Stimulated activated naive CD8-positive, alpha-beta T cell treated with anti-CD3 and anti-CD28 coated beads, Interleukin-15, Interleukin-2, amounts not matched to agents 100 U/mL and 50 U/mL, for 24 hours (primary cell): ENCODE measurements around the gene FAM210A.

Experiments
- ATAC-seq: fragments of 150-1000 bp; cut with Tn5 transposase; one replicate; pipeline ENCODE4 v1.10.0; 2021
- DNase-seq: peaks from one replicate; pipeline ENCODE4 v3.0.0; 2021

The FAM210A gene

GRCh38 chr18:13646633-13647032, 79.7 kb downstream of the FAM210A start:
- DNase-seq, result no peak
- no peak for ATAC-seq

GRCh38 chr18:13645093-13645492, 81.3 kb downstream of the FAM210A start:
- ATAC-seq (no peak), DNase-seq (no peak)

- ATAC-seq (no peak), DNase-seq (no peak)
Observed at GRCh38 chr18:13643261-13643751, 83.1 kb downstream of the FAM210A start.

GRCh38 chr18:13642440-13642827, 83.9 kb downstream of the FAM210A start:
- ATAC-seq (no peak), DNase-seq (no peak)

- no peak for ATAC-seq
- no peak for DNase-seq
Observed at GRCh38 chr18:13641551-13642439, 84.6 kb downstream of the FAM210A start.

- ATAC-seq, result no peak
Observed at GRCh38 chr18:13640266-13640860, 86.0 kb downstream of the FAM210A start.

GRCh38 chr18:13638719-13639595, 87.4 kb downstream of the FAM210A start:
- ATAC-seq, result no peak

More at GRCh38 chr18:13640266-13640860, 86.0 kb downstream of the FAM210A start:
- no peak for DNase-seq

GRCh38 chr18:13635046-13635445, 91.3 kb downstream of the FAM210A start:
- DNase-seq, result no peak
- ATAC-seq, result no peak

More at GRCh38 chr18:13638719-13639595, 87.4 kb downstream of the FAM210A start:
- no peak for DNase-seq

- ATAC-seq (no peak), DNase-seq (no peak)
Observed at GRCh38 chr18:13633700-13634099, 92.7 kb downstream of the FAM210A start.

GRCh38 chr18:13630716-13631268, 95.6 kb downstream of the FAM210A start:
- no peak for ATAC-seq
- DNase-seq, result no peak

GRCh38 chr18:13629841-13630715, 96.3 kb downstream of the FAM210A start:
- DNase-seq (peak; percentile 60), ATAC-seq (peak; percentile 88)

- ATAC-seq (no peak), DNase-seq (no peak)
Observed at GRCh38 chr18:13628211-13628610, 98.1 kb downstream of the FAM210A start.

GRCh38 chr18:13627639-13628038, 98.7 kb downstream of the FAM210A start:
- ATAC-seq (no peak), DNase-seq (no peak)

- ATAC-seq (no peak), DNase-seq (no peak)
Observed at GRCh38 chr18:13626544-13626908, 99.8 kb downstream of the FAM210A start.

- ATAC-seq (no peak), DNase-seq (no peak)
Observed at GRCh38 chr18:13625843-13626543, 100.4 kb downstream of the FAM210A start.

GRCh38 chr18:13625355-13625754, 101.0 kb downstream of the FAM210A start:
- DNase-seq (no peak), ATAC-seq (no peak)

GRCh38 chr18:13624563-13625237, 101.7 kb downstream of the FAM210A start:
- DNase-seq (no peak), ATAC-seq (no peak)

GRCh38 chr18:13623871-13624270, 102.5 kb downstream of the FAM210A start:
- DNase-seq (no peak), ATAC-seq (no peak)

- DNase-seq (no peak), ATAC-seq (no peak)
Observed at GRCh38 chr18:13623348-13623747, 103.0 kb downstream of the FAM210A start.

- ATAC-seq (no peak), DNase-seq (no peak)
Observed at GRCh38 chr18:13622751-13623150, 103.6 kb downstream of the FAM210A start.
